HEK293 (cell line): ENCODE data around the gene KHSRP.
A peak's percentile ranks its signal among the peaks of the same experiment; 100 is the strongest.

ENCODE experiments used
- FEZF1 ChIP-seq: fragments of 450-650 bp; formaldehyde crosslinking; IDR thresholded peaks from 2 replicates; pipeline ENCODE4 v1.5.1; 2016; ENCODE audit warnings: missing biosample characterization, missing genetic modification characterization
- KLF17 ChIP-seq: fragments of 450-650 bp; formaldehyde crosslinking; IDR thresholded peaks from 2 replicates; pipeline ENCODE4 v1.5.1; 2016; ENCODE audit warnings: missing biosample characterization, missing genetic modification characterization
- ZBTB17 ChIP-seq: fragments of 450-650 bp; formaldehyde crosslinking; IDR thresholded peaks from 2 replicates; pipeline ENCODE4 v1.5.1; 2016; ENCODE audit warnings: missing biosample characterization, missing genetic modification characterization
- ZNF133 ChIP-seq: fragments of 450-650 bp; formaldehyde crosslinking; IDR thresholded peaks from 2 replicates; pipeline ENCODE4 v1.5.1; 2016; ENCODE audit warnings: missing biosample characterization, missing genetic modification characterization
- ZNF146 ChIP-seq: fragments of 450-650 bp; formaldehyde crosslinking; IDR thresholded peaks from 2 replicates; pipeline ENCODE4 v1.5.1; 2016; ENCODE audit warnings: missing biosample characterization, missing genetic modification characterization
- ZNF184 ChIP-seq: fragments of 450-650 bp; IDR thresholded peaks from 2 replicates; pipeline ENCODE4 v1.5.1; 2018; ENCODE audit warnings: missing biosample characterization, mild to moderate bottlenecking, missing genetic modification characterization
- ZNF239 ChIP-seq: fragments of 450-650 bp; formaldehyde crosslinking; IDR thresholded peaks from 2 replicates; pipeline ENCODE4 v1.5.1; 2016; ENCODE audit warnings: missing biosample characterization, missing genetic modification characterization
- ZNF280C ChIP-seq: fragments of 450-650 bp; formaldehyde crosslinking; IDR thresholded peaks from 2 replicates; pipeline ENCODE4 v1.5.1; 2016; ENCODE audit warnings: missing biosample characterization, missing genetic modification characterization
- ZNF311 ChIP-seq: fragments of 450-650 bp; formaldehyde crosslinking; IDR thresholded peaks from 2 replicates; pipeline ENCODE4 v1.5.1; 2017; ENCODE audit warnings: missing biosample characterization, missing genetic modification characterization, borderline replicate concordance
- ZNF426 ChIP-seq: fragments of 450-650 bp; formaldehyde crosslinking; IDR thresholded peaks from 2 replicates; pipeline ENCODE4 v1.5.1; 2017; ENCODE audit warnings: missing biosample characterization, missing genetic modification characterization, mild to moderate bottlenecking, inconsistent platforms, moderate library complexity
- ZNF433 ChIP-seq: fragments of 450-650 bp; formaldehyde crosslinking; IDR thresholded peaks from 2 replicates; pipeline ENCODE4 v1.5.1; 2016; ENCODE audit warnings: missing biosample characterization, missing genetic modification characterization, low read depth
- ZNF501 ChIP-seq: fragments of 450-650 bp; formaldehyde crosslinking; IDR thresholded peaks from 2 replicates; pipeline ENCODE4 v1.5.1; 2016; ENCODE audit warnings: missing biosample characterization, missing genetic modification characterization
- ZNF76 ChIP-seq: fragments of 450-650 bp; formaldehyde crosslinking; IDR thresholded peaks from 2 replicates; pipeline ENCODE4; 2016; ENCODE audit warnings: low read depth, missing biosample characterization, missing genetic modification characterization, borderline replicate concordance
- ZNF830 ChIP-seq: fragments of 450-650 bp; IDR thresholded peaks from 2 replicates; pipeline ENCODE4 v1.5.0; 2018; ENCODE audit warnings: missing biosample characterization, missing genetic modification characterization, low read depth, mild to moderate bottlenecking, moderate library complexity
- ZSCAN16 ChIP-seq: fragments of 450-650 bp; formaldehyde crosslinking; IDR thresholded peaks from 2 replicates; pipeline ENCODE4 v1.5.1; 2016; ENCODE audit warnings: missing biosample characterization, missing genetic modification characterization
- ZSCAN30 ChIP-seq: fragments of 450-650 bp; IDR thresholded peaks from 2 replicates; pipeline ENCODE4 v1.5.1; 2018; ENCODE audit warnings: missing biosample characterization, mild to moderate bottlenecking, missing genetic modification characterization, moderate library complexity
- TF ChIP-seq, protein P1 (sequence below): fragments of 450-650 bp; formaldehyde crosslinking; IDR thresholded peaks from 2 replicates; pipeline ENCODE4 v1.5.1; 2016; ENCODE audit warnings: missing biosample characterization, missing genetic modification characterization, low read depth
- TF ChIP-seq, protein P2 (sequence below): fragments of 450-650 bp; formaldehyde crosslinking; IDR thresholded peaks from 2 replicates; pipeline ENCODE4 v1.5.1; 2017; ENCODE audit warnings: missing biosample characterization, missing genetic modification characterization
- TF ChIP-seq, protein P3 (sequence below): fragments of 450-650 bp; IDR thresholded peaks from 2 replicates; pipeline ENCODE4 v1.5.1; 2018; ENCODE audit warnings: missing biosample characterization, missing genetic modification characterization
- TF ChIP-seq, protein P4 (sequence below): fragments of 450-650 bp; formaldehyde crosslinking; IDR thresholded peaks from 2 replicates; pipeline ENCODE4 v1.5.1; 2016; ENCODE audit warnings: missing biosample characterization, missing genetic modification characterization
- TF ChIP-seq, protein P5 (sequence below): fragments of 450-650 bp; formaldehyde crosslinking; IDR thresholded peaks from 2 replicates; pipeline ENCODE4 v1.5.1; 2017; ENCODE audit warnings: missing biosample characterization, missing genetic modification characterization
- TF ChIP-seq, protein P6 (sequence below): fragments of 450-650 bp; formaldehyde crosslinking; IDR thresholded peaks from 2 replicates; pipeline ENCODE4 v1.5.1; 2016; ENCODE audit warnings: missing biosample characterization, missing genetic modification characterization

Gene KHSRP

GRCh38 chr19:6460099-6460884 is 35.7 kb upstream of the KHSRP start (continued):
- TF ChIP-seq ZNF280C (tag by site-specific recombination) (no peak), ZNF426 (tag by site-specific recombination) (no peak), ZSCAN30 (no peak), ZNF133 (tag by site-specific recombination) (0 out of 2 replicates have a peak, but pooled peaks have one; percentile 1), ZNF76 (tag by site-specific recombination) (peak; percentile 88), ZSCAN16 (tag by site-specific recombination) (no peak), ZNF184 (tag by site-specific recombination) (peak; percentile 64), KLF17 (tag by site-specific recombination) (peak; percentile 90), ZNF501 (tag by site-specific recombination) (no peak; the same call in 1 of the 2 replicates), ZNF239 (tag by site-specific recombination) (0 out of 2 replicates have a peak, but pooled peaks have one; percentile 51), ZBTB17 (tag by site-specific recombination) (peak; percentile 96), ZNF830 (no peak), ZNF433 (no peak), FEZF1 (tag by site-specific recombination) (peak; percentile 45; the same call in 1 of the 2 replicates), ZNF146 (tag by site-specific recombination) (peak; percentile 26; the same call in 1 of the 2 replicates), ZNF311 (tag by site-specific recombination) (no peak)
- TF ChIP-seq, protein P1, sequence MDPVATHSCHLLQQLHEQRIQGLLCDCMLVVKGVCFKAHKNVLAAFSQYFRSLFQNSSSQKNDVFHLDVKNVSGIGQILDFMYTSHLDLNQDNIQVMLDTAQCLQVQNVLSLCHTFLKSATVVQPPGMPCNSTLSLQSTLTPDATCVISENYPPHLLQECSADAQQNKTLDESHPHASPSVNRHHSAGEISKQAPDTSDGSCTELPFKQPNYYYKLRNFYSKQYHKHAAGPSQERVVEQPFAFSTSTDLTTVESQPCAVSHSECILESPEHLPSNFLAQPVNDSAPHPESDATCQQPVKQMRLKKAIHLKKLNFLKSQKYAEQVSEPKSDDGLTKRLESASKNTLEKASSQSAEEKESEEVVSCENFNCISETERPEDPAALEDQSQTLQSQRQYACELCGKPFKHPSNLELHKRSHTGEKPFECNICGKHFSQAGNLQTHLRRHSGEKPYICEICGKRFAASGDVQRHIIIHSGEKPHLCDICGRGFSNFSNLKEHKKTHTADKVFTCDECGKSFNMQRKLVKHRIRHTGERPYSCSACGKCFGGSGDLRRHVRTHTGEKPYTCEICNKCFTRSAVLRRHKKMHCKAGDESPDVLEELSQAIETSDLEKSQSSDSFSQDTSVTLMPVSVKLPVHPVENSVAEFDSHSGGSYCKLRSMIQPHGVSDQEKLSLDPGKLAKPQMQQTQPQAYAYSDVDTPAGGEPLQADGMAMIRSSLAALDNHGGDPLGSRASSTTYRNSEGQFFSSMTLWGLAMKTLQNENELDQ: 0 out of 2 replicates have a peak, but pooled peaks have one; percentile 14
- TF ChIP-seq, protein P2, sequence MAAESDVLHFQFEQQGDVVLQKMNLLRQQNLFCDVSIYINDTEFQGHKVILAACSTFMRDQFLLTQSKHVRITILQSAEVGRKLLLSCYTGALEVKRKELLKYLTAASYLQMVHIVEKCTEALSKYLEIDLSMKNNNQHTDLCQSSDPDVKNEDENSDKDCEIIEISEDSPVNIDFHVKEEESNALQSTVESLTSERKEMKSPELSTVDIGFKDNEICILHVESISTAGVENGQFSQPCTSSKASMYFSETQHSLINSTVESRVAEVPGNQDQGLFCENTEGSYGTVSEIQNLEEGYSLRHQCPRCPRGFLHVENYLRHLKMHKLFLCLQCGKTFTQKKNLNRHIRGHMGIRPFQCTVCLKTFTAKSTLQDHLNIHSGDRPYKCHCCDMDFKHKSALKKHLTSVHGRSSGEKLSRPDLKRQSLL (tag by site-specific recombination): no peak
- TF ChIP-seq, protein P3, sequence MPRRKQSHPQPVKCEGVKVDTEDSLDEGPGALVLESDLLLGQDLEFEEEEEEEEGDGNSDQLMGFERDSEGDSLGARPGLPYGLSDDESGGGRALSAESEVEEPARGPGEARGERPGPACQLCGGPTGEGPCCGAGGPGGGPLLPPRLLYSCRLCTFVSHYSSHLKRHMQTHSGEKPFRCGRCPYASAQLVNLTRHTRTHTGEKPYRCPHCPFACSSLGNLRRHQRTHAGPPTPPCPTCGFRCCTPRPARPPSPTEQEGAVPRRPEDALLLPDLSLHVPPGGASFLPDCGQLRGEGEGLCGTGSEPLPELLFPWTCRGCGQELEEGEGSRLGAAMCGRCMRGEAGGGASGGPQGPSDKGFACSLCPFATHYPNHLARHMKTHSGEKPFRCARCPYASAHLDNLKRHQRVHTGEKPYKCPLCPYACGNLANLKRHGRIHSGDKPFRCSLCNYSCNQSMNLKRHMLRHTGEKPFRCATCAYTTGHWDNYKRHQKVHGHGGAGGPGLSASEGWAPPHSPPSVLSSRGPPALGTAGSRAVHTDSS (tag by site-specific recombination): no peak
- TF ChIP-seq, protein P4, sequence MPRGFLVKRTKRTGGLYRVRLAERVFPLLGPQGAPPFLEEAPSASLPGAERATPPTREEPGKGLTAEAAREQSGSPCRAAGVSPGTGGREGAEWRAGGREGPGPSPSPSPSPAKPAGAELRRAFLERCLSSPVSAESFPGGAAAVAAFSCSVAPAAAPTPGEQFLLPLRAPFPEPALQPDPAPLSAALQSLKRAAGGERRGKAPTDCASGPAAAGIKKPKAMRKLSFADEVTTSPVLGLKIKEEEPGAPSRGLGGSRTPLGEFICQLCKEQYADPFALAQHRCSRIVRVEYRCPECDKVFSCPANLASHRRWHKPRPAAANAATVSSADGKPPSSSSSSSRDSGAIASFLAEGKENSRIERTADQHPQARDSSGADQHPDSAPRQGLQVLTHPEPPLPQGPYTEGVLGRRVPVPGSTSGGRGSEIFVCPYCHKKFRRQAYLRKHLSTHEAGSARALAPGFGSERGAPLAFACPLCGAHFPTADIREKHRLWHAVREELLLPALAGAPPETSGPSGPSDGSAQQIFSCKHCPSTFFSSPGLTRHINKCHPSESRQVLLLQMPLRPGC (tag by site-specific recombination): no peak
- TF ChIP-seq, protein P5, sequence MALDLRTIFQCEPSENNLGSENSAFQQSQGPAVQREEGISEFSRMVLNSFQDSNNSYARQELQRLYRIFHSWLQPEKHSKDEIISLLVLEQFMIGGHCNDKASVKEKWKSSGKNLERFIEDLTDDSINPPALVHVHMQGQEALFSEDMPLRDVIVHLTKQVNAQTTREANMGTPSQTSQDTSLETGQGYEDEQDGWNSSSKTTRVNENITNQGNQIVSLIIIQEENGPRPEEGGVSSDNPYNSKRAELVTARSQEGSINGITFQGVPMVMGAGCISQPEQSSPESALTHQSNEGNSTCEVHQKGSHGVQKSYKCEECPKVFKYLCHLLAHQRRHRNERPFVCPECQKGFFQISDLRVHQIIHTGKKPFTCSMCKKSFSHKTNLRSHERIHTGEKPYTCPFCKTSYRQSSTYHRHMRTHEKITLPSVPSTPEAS (tag by site-specific recombination): peak; percentile 40; the same call in 1 of the 2 replicates
- TF ChIP-seq, protein P6, sequence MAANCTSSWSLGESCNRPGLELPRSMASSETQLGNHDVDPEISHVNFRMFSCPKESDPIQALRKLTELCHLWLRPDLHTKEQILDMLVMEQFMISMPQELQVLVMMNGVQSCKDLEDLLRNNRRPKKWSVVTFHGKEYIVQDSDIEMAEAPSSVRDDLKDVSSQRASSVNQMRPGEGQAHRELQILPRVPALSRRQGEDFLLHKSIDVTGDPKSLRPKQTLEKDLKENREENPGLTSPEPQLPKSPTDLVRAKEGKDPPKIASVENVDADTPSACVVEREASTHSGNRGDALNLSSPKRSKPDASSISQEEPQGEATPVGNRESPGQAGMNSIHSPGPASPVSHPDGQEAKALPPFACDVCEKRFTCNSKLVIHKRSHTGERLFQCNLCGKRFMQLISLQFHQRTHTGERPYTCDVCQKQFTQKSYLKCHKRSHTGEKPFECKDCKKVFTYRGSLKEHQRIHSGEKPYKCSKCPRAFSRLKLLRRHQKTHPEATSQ (tag by site-specific recombination): peak; percentile 81; the same call in 1 of the 2 replicates
